NCI-H1048 (cell line): ENCODE data around the gene NDUFAF5.

ENCODE experiments used
- DNase-seq: peaks from one replicate; lab custom pipeline; 2025; lab: John Stamatoyannopoulos, UW

NDUFAF5 gene

DNA sequence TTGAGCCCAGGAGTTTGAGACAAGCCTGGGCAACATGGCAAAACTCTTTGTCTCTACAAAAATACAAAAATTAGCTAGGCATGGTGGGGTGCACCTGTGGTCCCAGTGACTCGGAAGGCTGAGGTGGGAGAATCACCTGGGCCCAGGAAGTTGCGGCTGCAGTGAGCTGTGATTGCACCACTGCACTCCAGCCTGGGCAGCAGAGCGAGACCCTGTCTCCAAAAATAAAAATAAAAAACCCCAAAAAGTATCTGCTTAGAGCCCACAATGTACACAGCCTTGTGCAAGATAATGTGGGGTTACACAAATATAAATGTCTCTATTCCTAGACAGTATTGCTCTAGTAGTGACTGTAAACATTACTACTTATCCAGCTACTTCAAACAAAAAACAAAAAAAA, 6.0 kb upstream of the NDUFAF5 start:
- DNase-seq = no peak

DNA sequence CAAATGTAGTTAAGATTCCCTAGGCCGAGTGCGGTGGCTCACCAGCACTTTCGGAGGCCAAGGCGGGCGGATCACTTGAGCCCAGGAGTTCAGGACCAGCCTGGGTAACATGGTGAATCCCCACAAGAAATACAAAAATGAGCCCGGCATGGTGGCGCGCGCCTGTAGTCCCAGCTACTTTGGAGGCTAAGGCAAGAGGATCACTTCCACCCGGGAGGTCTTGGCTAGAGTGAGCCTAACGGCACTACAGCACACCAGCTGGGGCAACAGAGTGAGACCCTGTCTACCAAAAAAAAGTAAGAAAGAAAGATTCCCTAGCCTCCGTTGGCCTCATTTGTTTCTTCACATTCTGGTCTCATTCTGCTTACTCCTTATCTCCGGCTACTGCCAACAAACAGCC, 1.3 kb upstream of the NDUFAF5 start:
- no peak for DNase-seq

DNA sequence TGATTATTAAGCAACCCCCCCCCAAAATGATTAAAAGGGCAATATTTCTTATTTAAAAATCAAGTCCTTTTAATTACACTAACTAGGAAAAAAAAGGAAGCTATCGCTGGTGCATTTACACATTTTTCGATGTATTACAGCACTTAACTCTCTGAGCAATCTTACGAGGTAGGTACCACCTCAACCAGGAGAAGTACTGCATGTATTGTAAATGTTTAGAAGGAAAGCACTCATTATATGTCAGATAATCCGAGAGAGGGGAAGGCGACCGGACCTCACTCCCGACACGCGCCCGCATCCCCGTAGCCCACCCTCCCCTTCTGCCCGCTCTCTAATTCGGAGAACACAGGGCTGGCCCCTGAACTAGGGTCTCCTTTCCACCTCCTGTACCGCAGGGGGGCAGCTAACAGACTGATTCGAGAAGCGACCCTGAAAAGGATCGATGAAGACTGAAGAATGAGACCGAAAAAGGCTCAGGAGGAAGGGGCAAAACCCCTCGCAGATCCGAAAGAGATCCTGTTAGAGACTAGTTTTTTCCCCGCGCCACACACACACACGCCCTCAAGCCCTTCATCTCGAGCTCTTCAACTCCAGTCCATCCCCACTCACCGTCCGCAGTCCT, 446 bp upstream of the NDUFAF5 start:
- no peak for DNase-seq

DNA sequence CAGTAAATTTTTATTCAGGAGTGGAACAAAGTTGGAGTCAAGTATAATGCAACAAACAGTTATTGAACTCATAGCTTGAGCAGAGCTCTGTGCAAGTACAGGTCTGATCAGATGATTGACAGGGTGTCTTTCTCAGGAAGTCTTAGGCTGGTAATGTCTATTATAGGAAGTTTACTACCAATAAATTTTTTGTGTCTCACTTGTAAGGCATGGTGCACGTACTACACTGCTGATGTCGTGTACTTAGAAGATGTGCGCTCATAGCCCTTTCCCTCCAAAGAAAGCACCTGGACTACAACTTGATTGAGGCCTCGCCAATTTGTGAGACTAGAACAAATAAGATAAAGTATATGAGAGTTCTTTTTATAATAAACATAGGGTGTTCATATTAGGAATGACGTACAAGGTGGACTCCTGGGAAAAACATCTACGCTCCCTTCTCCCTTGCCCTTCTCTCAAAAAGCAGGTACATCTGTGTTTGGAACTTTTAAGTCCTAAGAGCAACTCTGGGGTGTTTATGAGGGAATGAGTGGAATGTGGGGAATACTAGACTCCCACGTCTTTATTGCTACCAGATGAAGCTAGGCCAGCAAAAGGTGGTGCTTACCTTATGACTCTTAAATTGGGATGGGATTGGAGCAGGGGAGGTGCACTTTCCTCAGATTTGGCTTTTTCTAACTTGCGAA, 1.5 kb downstream of the NDUFAF5 start:
- no peak for DNase-seq

DNA sequence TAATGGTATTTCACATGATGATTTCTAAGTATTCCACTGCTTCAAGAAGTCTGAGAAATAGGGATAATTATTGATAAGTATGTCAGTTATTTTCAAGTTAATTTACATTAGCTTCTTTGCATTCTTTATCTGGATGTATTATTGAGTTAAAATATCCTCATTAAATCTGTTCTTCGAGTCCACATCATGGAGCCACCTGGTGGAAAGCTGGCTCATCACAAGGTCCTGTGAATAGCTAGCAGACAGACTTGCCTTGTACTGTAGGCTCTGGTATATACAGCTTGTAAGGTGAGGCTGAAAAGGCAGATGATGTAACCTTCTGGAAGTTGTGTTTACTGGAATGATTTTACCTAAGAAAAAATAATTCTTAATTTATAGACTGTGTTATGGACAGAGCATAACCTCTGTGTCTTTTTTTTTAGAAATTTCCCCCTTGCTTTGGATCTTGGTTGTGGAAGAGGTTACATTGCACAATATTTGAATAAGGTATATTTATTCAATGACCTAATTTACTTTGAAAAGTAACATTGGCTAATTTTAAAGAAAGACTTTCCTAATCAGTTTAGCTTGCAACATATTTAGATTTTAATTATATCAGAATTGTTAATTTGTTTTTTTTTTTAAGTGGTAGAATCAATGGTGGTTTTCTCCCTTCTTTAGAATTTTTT, 3.5 kb downstream of the NDUFAF5 start:
- DNase-seq = peak; percentile 6

DNA sequence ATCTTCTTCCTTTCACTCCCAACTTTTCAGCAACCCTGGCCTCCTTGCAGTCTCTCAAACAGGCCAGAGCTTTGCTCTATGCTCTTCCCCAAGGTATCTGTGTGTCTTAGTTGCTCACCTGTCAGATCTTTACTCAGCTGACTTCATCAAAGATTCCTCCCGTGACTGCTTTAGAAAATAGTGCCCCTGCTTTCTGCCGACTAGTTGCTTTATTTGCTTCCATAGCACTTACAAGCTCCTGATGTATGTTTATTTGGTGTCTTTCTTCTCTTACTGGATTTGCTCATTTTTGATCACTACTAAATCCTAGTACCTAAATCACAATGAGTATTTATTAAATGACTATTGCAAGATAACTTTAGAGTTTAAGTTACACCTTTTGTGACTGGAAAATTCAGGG, 5.9 kb downstream of the NDUFAF5 start:
- DNase-seq = no peak

DNA sequence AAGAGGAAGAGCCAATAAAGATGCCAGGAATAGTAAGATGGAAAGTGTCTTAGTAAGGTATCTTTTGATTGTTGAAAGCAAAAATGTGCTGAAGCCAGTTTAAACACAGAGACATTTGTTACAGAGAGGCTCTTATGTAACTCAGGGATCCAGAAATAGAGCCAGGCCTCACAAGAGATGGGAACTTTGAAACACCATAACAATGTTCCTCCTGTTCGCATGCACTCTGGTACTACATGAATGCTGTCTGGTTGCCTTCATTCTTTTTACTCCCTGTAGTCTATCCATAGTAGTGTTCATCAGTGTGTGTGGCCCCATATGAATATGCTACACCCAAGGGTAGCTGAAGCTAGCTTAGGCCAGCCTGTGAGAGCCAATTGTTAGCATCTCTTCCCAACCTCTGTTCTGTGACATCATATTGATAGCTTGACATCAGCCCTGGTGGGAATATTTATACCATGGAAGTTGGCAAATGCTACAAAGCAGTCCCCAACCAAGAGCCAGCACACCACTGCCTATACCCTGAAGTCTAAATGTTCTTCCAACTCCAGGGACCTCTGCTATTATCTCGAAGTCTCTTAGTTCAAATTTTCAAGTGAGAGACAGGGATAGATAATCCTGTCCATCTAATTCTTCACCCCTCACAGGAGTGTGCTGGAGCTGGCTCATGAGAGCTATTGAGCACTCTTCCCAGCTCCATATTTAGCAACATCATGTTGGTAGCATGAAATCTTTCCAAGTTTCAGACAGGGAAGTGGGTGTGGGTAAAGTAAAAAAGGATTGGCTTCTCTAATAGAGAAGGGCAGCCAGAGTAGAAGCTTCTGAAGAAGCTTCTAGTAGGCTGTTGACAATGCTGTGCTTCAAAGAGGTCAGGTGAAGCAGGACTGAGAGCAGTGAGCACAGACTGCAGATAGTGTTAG, 7.0 kb downstream of the NDUFAF5 start:
- no peak for DNase-seq

DNA sequence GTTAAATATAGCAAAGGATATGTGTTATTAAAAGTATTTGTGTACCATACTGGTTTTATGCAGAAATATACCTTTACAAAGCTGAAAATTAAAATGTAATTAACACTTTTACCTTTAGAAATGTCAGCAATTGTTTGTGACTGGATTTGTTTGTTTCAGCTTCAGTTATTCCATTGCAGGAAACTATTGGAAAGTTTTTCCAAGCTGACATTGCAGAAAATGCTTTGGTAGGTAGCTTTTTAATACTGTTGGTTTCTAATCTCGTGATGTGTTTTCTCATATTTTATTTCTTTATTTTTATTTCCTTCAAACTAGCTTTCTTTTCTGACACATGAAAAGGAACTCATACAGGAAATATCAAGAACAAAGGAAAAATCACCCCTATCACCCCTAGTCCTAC, 8.2 kb downstream of the NDUFAF5 start:
- no peak for DNase-seq

DNA sequence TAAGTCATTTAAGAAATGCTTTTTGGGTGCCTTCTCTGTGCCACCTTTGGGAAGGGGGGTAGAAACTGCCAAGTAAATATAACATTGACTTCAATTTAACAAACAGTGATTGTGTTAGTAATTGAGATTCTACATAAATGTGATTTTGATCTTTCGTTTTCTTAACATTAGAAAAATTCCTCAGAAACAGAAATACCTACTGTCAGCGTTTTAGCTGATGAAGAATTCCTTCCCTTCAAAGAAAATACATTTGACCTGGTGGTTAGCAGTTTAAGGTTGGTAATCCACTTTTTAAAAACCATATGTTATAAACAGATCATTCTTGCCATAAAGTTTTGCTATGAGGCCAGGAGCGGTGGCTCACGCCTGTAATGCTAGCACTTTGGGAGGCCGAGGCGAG, 9.8 kb downstream of the NDUFAF5 start:
- DNase-seq = no peak

DNA sequence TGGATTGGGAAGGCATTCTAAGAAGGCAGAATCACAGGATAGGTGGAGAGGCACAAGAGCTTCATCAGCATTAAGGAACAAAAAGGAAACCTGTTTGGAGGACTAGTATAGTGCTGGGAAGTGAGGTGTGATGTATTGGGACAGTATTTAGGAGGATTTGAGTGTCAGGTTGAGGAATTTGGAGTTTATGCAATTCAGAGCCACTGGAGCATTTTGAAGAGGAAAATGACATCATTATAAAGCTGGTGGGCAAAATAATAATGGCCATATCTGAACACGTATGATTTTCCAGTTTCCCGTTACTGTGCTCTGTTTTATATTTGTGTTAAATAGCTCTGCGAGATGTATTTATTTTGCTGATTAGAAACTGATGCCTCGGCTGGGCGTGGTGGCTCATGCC, 14.2 kb downstream of the NDUFAF5 start:
- no peak for DNase-seq

DNA sequence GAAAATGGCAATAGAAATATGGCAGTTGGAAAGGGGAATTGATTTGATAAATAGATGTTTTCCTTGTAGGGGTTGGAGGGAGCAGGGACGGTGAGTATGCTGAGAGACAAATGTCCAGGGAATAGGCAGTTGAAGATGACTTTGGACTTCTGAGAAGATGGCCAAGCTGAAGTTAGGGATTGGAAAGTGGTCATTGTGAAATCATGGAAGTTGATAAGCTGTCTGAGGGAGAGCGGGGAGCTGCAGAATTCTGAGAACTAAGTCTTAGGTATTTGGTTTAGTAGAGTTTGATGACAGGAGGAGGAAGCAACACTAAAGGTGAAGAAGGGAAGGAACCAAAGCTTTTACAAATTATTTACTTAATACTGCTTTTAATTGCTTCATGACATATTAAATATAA, 15.1 kb downstream of the NDUFAF5 start:
- DNase-seq = no peak

DNA sequence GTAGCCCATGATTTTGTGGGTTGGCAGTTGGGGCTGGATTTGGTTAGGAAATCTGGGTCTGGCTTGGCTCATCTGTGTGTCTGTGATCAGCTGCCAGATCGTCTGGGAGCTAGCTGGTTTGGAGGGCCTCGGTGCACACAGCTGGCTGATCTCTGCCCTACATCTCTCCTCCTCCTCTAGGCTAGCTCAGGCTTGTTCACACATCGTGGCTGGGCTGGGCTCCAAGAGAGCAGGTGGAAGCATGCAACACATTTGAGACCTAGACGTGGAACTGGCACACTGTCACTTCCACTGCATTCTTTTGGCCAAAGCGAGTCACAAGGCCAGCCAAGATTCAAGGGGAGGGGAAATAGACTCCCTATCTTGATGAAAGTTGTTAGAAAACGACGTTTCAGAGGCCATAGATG, 15.9 kb downstream of the NDUFAF5 start:
- no peak for DNase-seq

DNA sequence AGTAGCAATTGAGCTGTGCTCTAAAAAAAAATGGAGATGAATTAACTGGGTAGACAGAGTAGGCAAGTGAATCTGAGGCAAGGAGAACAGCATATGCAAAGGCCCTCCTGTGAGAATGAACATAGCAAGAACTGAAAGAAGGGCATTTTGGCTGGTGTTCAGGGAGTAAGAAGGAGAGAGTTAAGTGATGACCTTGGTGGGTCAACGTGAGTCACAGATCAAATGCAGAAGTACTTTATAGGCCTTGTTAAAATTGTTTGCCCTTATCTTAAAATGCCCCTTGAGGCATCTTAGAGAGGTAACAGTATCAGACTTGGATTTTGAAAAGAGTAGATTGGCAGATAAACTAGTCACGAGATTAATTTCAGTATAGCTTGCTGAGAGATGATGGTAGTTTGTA, 24.5 kb downstream of the NDUFAF5 start:
- no peak for DNase-seq

DNA sequence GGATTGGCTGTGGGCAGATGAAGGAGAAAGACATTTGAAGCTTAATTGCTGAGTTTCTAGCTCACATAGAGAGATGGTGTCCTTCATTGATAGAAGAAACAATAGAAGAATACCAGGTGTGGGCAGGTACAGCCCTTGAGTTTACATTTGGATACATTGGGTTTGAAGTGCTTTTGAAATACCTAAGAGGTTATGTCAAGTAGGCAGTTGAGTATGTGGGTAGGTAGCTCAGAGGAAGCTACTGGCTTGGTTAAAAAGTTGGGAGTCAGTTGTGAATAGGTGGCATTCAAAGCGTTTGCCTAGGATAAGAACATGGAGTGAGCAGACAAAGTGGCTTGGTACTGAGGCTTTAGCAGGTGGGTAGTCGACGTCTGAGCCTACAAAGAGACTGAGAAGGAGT, 25.0 kb downstream of the NDUFAF5 start:
- no peak for DNase-seq

DNA sequence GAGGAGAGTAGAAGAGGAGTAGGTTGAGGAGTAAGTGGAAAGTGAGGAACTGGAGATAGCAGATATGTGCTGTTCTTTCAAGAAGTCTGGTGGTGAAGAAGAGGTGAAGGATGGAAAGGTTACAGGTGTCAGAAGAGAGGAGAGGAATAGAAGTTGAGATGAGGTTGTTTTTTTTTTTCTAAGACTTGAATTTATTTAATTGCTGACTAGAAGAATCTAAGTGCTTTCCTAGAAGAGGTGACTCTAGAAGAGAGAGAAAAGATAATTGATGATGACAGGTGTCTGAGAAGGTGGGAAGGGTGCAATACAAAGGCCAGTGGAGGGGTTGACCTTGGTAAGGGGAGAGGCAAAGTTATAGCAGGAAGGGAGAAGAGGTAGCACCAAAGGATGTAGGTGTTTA, 25.6 kb downstream of the NDUFAF5 start:
- DNase-seq = no peak

DNA sequence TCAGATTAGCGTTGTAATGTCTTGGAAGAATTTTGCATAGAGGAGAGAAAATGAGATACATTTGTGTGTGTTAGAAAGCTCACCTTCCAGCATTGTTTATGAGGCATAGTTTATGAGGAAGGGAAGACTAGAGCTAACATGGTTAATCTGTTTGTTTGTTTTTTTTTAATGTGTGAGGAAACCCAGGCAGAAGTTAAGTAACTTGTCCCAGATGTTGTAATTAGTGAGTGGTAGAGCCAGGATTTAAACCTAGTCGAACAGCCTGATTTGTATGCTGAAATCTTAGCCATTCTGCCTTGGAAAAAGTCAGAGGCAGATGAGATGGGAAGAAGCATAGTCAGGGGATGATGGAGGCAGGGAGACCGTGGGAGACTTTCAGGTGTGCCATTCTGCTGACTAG, 29.1 kb downstream of the NDUFAF5 start:
- DNase-seq = no peak

DNA sequence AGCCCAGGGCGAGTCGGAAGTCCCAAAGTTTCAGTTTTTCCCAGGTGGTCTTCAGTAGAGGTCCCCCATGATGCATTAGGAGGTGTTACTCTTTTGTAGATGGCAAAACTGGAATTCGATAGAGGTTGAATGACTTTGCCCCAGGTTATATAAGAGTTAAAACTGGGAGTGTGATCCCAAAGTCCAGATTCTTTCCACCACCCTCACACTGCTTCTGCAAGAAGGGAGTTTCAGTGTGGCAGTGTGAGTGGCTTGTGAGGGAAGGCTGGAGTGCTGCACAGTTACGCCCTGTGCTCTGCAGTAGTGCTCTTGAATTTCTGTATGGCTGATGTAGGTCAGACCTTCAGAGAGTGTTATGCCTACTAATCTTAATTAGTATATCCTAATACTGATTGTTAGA, 29.8 kb downstream of the NDUFAF5 start:
- DNase-seq = no peak

DNA sequence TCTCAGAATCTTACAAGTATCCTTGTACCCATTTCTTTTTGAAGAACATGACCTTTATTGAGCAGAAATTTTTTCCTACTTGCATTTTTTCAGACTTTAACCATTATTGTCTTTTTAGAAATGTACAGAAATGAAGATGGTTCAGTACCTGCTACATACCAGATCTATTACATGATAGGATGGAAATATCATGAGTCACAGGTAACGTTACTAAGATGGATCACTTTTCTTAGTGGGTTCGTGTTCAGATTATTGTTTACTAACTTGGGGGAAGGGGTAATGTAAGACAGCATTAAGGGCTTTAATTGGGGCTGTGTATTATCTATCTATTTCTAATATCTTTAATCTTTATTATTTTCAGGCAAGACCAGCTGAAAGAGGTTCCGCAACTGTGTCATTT, 31.9 kb downstream of the NDUFAF5 start:
- DNase-seq = no peak

DNA sequence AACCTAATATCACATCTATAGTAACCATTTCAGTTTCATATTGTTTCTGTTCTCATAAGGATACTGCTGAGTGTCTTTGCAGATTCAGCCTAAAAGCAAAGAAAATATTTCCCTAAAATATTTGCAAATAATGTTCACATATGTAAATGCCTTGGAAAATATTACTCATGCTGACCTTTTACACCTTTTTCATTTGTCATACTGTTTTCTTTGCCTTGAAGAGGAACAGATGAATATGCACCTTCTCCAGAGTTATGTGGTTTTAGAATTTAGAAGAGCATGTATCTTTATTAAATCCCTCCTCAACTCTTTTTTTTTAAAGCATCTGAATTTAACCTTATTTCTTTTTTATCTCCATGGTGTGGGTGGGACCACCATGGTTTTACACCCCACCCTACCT, 32.5 kb downstream of the NDUFAF5 start:
- DNase-seq = no peak

DNA sequence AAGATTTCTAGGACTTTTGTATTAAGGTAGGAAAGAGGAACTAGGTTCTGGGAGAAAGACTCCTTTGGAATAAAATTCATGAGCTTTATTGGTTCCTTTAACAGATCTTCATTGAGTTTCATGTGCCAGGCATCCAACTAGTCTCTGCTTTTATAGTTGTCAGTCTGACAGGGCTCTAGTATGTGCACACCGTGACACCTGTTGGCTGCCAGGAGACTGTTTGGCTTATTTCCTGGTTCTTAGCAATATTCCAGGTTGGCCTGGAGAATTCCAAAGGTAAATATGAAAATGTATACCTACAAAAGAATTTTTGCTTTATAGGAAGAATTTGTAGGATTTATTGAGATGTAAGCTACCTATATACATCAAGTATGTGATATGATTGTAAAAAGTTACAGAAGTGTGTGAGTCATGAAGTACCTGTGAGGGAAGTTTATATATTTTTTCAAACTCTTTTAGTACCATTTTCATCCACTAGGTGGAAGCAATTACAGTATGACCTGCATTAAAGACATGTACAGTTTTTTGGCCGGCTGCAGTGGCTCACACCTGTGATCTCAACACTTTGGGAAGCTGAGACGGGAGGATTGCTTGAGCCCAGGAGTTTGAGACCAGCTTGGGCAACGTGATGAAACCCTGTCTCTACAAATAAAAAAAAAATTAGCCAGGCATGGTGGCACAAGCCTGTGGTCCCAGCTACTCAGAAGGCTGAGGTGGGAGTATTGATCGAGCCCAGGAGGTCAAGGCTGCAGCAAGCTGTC, 35.2 kb downstream of the NDUFAF5 start:
- peak; percentile 52 for DNase-seq

DNA sequence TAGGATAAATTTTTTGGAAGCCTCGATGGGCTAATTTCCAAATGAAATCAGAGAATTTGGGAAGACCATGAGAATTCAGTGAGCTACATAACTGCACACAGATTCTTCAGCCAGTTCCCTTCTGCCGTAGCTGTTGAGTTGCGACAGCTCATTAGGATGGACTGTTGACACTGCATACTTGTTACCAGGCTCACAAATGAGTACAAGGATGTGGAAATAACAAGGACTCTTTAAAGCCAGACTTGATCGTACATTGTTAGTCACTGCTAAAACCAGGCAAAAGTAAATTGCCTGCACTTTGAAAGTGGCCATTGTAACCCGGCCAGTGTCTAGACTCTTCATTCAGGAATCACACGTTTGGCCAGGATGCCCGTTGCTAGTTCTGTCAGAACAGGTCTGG, 37.0 kb downstream of the NDUFAF5 start:
- DNase-seq = no peak

DNA sequence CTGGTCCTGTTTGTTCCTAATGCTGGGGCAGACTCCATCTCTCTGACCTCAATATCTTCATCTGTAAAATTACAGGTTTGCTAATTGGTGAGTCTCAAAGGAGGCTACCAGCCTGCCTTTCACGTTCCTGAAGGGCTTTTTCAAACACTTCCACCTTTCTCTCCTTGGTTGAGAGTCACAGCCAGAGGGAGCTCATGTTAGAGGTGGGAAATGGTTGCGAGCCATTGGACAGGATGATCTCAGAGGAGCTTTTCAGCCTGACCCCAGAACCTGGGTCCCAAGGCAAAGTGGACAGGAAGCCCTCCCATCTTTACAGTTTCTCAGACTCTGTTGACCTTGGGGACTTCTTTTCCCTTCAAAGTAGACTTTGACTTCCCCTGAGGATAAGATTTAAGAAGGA, 37.6 kb downstream of the NDUFAF5 start:
- DNase-seq = no peak
